ENCODE measurements around the gene PGA3.
"Not testable (repeated sequence)": the region's sequence is repeated elsewhere in the genome, so short reads cannot be mapped to it uniquely, and the experiment has no call there.

PGA3 gene

GRCh38 chr11:61201476-61201875, 1.8 kb upstream of the PGA3 start:
- Histone ChIP-seq H3K27me3 (ENCODE audit: low read depth) (no peaks in the 10 kb centered on the region; the same call in 1 of the 2 replicates), H3K9me3 (no peaks in the 10 kb centered on the region)
- in situ Hi-C loops (cut with MboI; ENCODE audit: low sequenced_read_pairs): no loop called here

GRCh38 chr11:61203873-61204272, 558 bp downstream of the PGA3 start:
- H3K9me3 ChIP-seq; H3K4me3 ChIP-seq; H3K36me3 ChIP-seq (replicated peaks); H3K4me1 ChIP-seq; DNase-seq (ENCODE audit: low spot score in 2 of 2); H3K27me3 ChIP-seq (ENCODE audit: low read depth); in situ Hi-C loops (cut with MboI; ENCODE audit: low sequenced_read_pairs): not testable (repeated sequence)

More at GRCh38 chr11:61201476-61201875, 1.8 kb upstream of the PGA3 start:
- no peak for DNase-seq (ENCODE audit: low spot score in 2 of 2)
- no peaks in the 10 kb centered on the region for H3K4me1 ChIP-seq
- H3K4me3 ChIP-seq: no peak overlapping the region
- no peaks in the 10 kb centered on the region for H3K36me3 ChIP-seq (replicated peaks)

GRCh38 chr11:61204502-61205059, 1.3 kb downstream of the PGA3 start:
- H3K36me3 ChIP-seq (replicated peaks); in situ Hi-C loops (cut with MboI; ENCODE audit: low sequenced_read_pairs); H3K27me3 ChIP-seq (ENCODE audit: low read depth); H3K9me3 ChIP-seq; DNase-seq (ENCODE audit: low spot score in 2 of 2); H3K4me1 ChIP-seq; H3K4me3 ChIP-seq: not testable (repeated sequence)

GRCh38 chr11:61207636-61208310, 4.5 kb downstream of the PGA3 start:
- H3K36me3 ChIP-seq (replicated peaks); DNase-seq (ENCODE audit: low spot score in 2 of 2); in situ Hi-C loops (cut with MboI; ENCODE audit: low sequenced_read_pairs); H3K9me3 ChIP-seq; H3K4me3 ChIP-seq; H3K4me1 ChIP-seq; H3K27me3 ChIP-seq (ENCODE audit: low read depth): not testable (repeated sequence)

- H3K27me3 ChIP-seq (ENCODE audit: low read depth); H3K36me3 ChIP-seq (replicated peaks); H3K4me1 ChIP-seq; H3K4me3 ChIP-seq; in situ Hi-C loops (cut with MboI; ENCODE audit: low sequenced_read_pairs); H3K9me3 ChIP-seq; DNase-seq (ENCODE audit: low spot score in 2 of 2): not testable (repeated sequence)
Measured at GRCh38 chr11:61210629-61211028, 7.3 kb downstream of the PGA3 start.

- H3K27me3 ChIP-seq (ENCODE audit: low read depth); H3K9me3 ChIP-seq; DNase-seq (ENCODE audit: low spot score in 2 of 2); in situ Hi-C loops (cut with MboI; ENCODE audit: low sequenced_read_pairs); H3K36me3 ChIP-seq (replicated peaks); H3K4me3 ChIP-seq; H3K4me1 ChIP-seq: not testable (repeated sequence)
Measured at GRCh38 chr11:61211327-61211952, 8.1 kb downstream of the PGA3 start.

- H3K9me3 ChIP-seq; H3K27me3 ChIP-seq (ENCODE audit: low read depth); DNase-seq (ENCODE audit: low spot score in 2 of 2); H3K4me1 ChIP-seq; in situ Hi-C loops (cut with MboI; ENCODE audit: low sequenced_read_pairs); H3K36me3 ChIP-seq (replicated peaks); H3K4me3 ChIP-seq: not testable (repeated sequence)
Measured at GRCh38 chr11:61212202-61212601, 8.9 kb downstream of the PGA3 start.

GRCh38 chr11:61213711-61214324, 10.5 kb downstream of the PGA3 start:
- H3K9me3 ChIP-seq; H3K27me3 ChIP-seq (ENCODE audit: low read depth); H3K4me3 ChIP-seq; in situ Hi-C loops (cut with MboI; ENCODE audit: low sequenced_read_pairs); H3K36me3 ChIP-seq (replicated peaks); H3K4me1 ChIP-seq; DNase-seq (ENCODE audit: low spot score in 2 of 2): not testable (repeated sequence)

GRCh38 chr11:61218306-61218705, 15.0 kb downstream of the PGA3 start:
- in situ Hi-C loops (cut with MboI; ENCODE audit: low sequenced_read_pairs); H3K9me3 ChIP-seq; H3K4me1 ChIP-seq; DNase-seq (ENCODE audit: low spot score in 2 of 2); H3K4me3 ChIP-seq; H3K36me3 ChIP-seq (replicated peaks); H3K27me3 ChIP-seq (ENCODE audit: low read depth): not testable (repeated sequence)

- in situ Hi-C loops (cut with MboI; ENCODE audit: low sequenced_read_pairs): not testable (repeated sequence)
Measured at GRCh38 chr11:61219016-61219415, 15.7 kb downstream of the PGA3 start.

GRCh38 chr11:61222047-61222446, 18.7 kb downstream of the PGA3 start, which contains the start of gene PGA4:
Gene PGA4 (plus strand): TSS chr11:61222347. CDS start chr11:61222401, 54 bp downstream.
- H3K4me3 ChIP-seq; in situ Hi-C loops (cut with MboI; ENCODE audit: low sequenced_read_pairs); H3K9me3 ChIP-seq: not testable (repeated sequence)

More at GRCh38 chr11:61219016-61219415, 15.7 kb downstream of the PGA3 start:
- H3K27me3 ChIP-seq (ENCODE audit: low read depth); H3K36me3 ChIP-seq (replicated peaks); H3K4me3 ChIP-seq; H3K9me3 ChIP-seq; H3K4me1 ChIP-seq; DNase-seq (ENCODE audit: low spot score in 2 of 2): not testable (repeated sequence)

GRCh38 chr11:61222692-61223091, 19.4 kb downstream of the PGA3 start:
- in situ Hi-C loops (cut with MboI; ENCODE audit: low sequenced_read_pairs); H3K4me3 ChIP-seq; H3K4me1 ChIP-seq: not testable (repeated sequence)

More at GRCh38 chr11:61222047-61222446, 18.7 kb downstream of the PGA3 start, which contains the start of gene PGA4:
- DNase-seq (ENCODE audit: low spot score in 2 of 2); H3K36me3 ChIP-seq (replicated peaks); H3K4me1 ChIP-seq; H3K27me3 ChIP-seq (ENCODE audit: low read depth): not testable (repeated sequence)

GRCh38 chr11:61226457-61227137, 23.3 kb downstream of the PGA3 start:
- H3K36me3 ChIP-seq (replicated peaks); H3K4me1 ChIP-seq; DNase-seq (ENCODE audit: low spot score in 2 of 2); in situ Hi-C loops (cut with MboI; ENCODE audit: low sequenced_read_pairs); H3K4me3 ChIP-seq; H3K9me3 ChIP-seq; H3K27me3 ChIP-seq (ENCODE audit: low read depth): not testable (repeated sequence)

More at GRCh38 chr11:61222692-61223091, 19.4 kb downstream of the PGA3 start:
- not testable (repeated sequence) for DNase-seq (ENCODE audit: low spot score in 2 of 2); H3K9me3 ChIP-seq; H3K27me3 ChIP-seq (ENCODE audit: low read depth); H3K36me3 ChIP-seq (replicated peaks)

Data from HAP-1 (cell line).